ENCODE measurements around the gene FMO1.
"Not testable (repeated sequence)": the region's sequence is repeated elsewhere in the genome, so short reads cannot be mapped to it uniquely, and the experiment has no call there.

The FMO1 gene

GRCh38 chr1:171233183-171233582 lies 15.1 kb upstream of the FMO1 start:
- ChIA-PET CTCF (no interaction called here), POLR2A (ENCODE audit: low non-redundant PET) (no interaction called here)
- no peak overlapping the region for H3K27ac ChIP-seq
- DNase-seq (ENCODE audit: low spot score) = no peak
- TF ChIP-seq, protein P1, sequence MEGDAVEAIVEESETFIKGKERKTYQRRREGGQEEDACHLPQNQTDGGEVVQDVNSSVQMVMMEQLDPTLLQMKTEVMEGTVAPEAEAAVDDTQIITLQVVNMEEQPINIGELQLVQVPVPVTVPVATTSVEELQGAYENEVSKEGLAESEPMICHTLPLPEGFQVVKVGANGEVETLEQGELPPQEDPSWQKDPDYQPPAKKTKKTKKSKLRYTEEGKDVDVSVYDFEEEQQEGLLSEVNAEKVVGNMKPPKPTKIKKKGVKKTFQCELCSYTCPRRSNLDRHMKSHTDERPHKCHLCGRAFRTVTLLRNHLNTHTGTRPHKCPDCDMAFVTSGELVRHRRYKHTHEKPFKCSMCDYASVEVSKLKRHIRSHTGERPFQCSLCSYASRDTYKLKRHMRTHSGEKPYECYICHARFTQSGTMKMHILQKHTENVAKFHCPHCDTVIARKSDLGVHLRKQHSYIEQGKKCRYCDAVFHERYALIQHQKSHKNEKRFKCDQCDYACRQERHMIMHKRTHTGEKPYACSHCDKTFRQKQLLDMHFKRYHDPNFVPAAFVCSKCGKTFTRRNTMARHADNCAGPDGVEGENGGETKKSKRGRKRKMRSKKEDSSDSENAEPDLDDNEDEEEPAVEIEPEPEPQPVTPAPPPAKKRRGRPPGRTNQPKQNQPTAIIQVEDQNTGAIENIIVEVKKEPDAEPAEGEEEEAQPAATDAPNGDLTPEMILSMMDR (conservative IDR thresholded peaks at IDR 0.05; ENCODE audit: low read depth) = no peak

DNA sequence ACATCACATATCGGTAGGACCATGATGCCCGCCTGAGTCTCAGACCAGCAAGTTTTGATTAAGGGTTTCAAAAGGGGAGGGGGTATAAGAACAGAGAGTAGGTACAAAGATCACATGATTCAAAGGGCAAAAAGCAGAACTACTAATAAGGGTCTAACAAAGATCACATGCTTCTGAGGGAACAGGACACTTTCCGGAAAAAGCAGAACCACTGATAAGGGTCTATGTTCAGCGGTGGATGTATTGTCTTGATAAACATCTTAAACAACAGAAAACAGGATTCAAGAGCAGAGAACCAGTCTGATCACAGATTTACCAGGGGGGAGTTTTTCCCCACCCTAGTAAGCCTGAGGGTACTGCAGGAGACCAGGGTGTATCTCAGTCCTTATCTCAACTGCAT lies 12.1 kb upstream of the FMO1 start:
- H3K27ac ChIP-seq; POLR2A ChIA-PET (ENCODE audit: low non-redundant PET); CTCF ChIA-PET; DNase-seq (ENCODE audit: low spot score): not testable (repeated sequence)

DNA sequence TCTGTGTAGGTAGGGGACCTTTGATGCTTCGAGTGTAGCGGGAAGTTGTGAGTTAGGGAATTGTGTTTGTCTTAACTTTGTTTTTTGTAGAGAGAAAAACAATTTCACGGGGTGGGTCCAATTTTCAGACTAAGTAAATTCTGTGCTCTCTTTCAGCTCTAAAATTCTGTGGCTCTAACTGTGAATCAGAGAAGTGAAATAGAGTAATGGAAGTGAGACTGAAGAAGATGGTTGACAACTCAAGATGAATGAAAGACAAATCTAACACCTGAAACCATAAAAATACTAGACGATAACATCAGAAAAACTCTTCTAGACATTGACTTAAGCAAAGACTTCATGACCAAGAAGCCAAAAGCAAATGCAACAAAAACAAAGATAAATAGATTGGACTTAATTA lies 4.4 kb upstream of the FMO1 start:
- ChIA-PET POLR2A (ENCODE audit: low non-redundant PET) (no interaction called here), CTCF (interaction anchor here (0.6 to 3.0 kb wide), 3 partner anchors 69 to 485 kb away, joined by 3 to 27 read pairs (median 4); partner anchors contain the start of gene FMO4)
- H3K27ac ChIP-seq = no peak overlapping the region
- DNase-seq (ENCODE audit: low spot score) = no peak
- TF ChIP-seq, protein P1 (conservative IDR thresholded peaks at IDR 0.05; ENCODE audit: low read depth) = no peak

DNA sequence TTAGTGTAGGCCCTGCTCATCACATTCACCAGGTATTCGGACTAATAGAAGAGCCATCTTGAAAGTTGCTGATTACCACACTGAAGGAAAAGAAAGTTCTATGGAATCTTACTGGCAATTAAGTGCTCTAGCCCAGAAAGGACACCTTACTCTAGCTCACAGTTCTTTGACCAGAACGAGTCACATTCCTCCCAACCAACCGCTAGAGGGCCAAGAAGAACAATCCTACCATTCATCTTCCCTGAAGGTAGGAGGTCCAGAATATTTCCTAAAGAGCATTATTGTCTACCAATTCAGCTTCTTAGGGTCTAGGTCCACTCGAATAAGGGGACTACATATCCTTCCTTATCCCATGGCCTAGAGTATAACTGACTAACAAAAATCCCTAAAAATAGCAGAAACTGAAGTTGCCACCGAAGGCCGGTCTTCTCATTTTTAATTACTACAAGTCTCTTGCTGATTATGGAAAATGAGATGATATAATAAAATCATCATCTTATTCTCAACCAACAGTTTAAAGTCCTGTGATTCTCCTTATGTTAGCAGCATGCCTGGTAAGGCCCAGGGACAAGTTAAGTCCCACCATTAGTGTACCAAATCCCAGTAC lies 2.7 kb upstream of the FMO1 start:
- ChIA-PET CTCF (interaction anchor here (0.5 to 3.0 kb wide), 18 partner anchors 8 to 1409 kb away, joined by 3 to 27 read pairs (median 3); partner anchors contain the start of genes FMO4 and PRRC2C), POLR2A (ENCODE audit: low non-redundant PET) (no interaction called here)
- no peak overlapping the region for H3K27ac ChIP-seq
- TF ChIP-seq, protein P1 (conservative IDR thresholded peaks at IDR 0.05; ENCODE audit: low read depth) = peak; percentile 77
- peak; percentile 57 for DNase-seq (ENCODE audit: low spot score)

- POLR2A ChIA-PET (ENCODE audit: low non-redundant PET) = no interaction called here
- H3K27ac ChIP-seq = no peak overlapping the region
- TF ChIP-seq, protein P1 (conservative IDR thresholded peaks at IDR 0.05; ENCODE audit: low read depth) = no peak
- no peak for DNase-seq (ENCODE audit: low spot score)
- CTCF ChIA-PET = no interaction called here
Measured at GRCh38 chr1:171247501-171247900, 793 bp upstream of the FMO1 start.

DNA sequence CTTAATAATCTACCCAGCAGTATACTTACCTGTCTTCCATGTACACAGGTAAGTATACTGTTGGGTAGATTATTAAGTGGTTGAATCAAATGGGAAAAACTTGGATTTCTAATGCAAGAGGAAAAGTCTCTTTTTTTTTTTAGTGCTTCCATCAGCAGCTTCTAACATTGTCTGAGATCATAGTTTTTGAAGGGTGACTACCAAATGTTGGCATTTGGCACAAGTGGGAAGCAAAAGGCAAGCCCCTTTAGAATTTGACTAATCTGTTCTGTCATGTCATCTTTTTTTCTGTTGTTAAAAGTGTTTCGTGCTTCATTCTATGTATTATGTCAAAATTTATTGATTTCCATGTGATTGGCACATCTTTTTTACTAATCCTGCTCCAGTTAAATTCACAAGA lies 547 bp downstream of the FMO1 start:
- no peak overlapping the region for H3K27ac ChIP-seq
- no peak for DNase-seq (ENCODE audit: low spot score)
- ChIA-PET CTCF (no interaction called here), POLR2A (ENCODE audit: low non-redundant PET) (no interaction called here)
- TF ChIP-seq, protein P1 (conservative IDR thresholded peaks at IDR 0.05; ENCODE audit: low read depth) = no peak

- DNase-seq (ENCODE audit: low spot score) = no peak
- ChIA-PET POLR2A (ENCODE audit: low non-redundant PET) (no interaction called here), CTCF (interaction anchor here (0.7 kb wide), 1 partner anchor 356 kb away, joined by 4 read pairs; no protein-coding TSS in a partner anchor)
- H3K27ac ChIP-seq = no peak overlapping the region
- TF ChIP-seq, protein P1 (conservative IDR thresholded peaks at IDR 0.05; ENCODE audit: low read depth) = no peak
Measured at GRCh38 chr1:171250263-171250662, 2.0 kb downstream of the FMO1 start.
